ENCODE results near the gene CLEC10A.

GRCh38 chr17:7025245-7025644, 54.8 kb downstream of the CLEC10A start:
- TF ChIP-seq CTCF (IDR thresholded peaks at IDR 0.05) (no peak), POLR2A (IDR thresholded peaks at IDR 0.05) (no peak)
